ENCODE data around the gene CACNA2D3.

- no peak for TF ChIP-seq CTCF (IDR thresholded peaks at IDR 0.05; ENCODE audit: low read length)
- TF ChIP-seq EZH2 (optimal IDR thresholded peaks at IDR 0.05; ENCODE audit: low read depth, low read length): no peak
- no peak for TF ChIP-seq EZH2phosphoT487 (IDR thresholded peaks at IDR 0.05; ENCODE audit: low read length)
Measured at GRCh38 chr3:54772746-54773145, 650.4 kb downstream of the CACNA2D3 start.
